ENCODE measurements around the gene CELF3. TPM values are rescaled to one million over a fixed set of nuclear protein-coding genes. Genes with fewer than 3 reads are reported as not detected.
A peak's percentile ranks its signal among the peaks of the same experiment; 100 is the strongest.

The CELF3 gene
- total RNA-seq, 1 experiment from 2014 or later = 0.42 TPM

DNA sequence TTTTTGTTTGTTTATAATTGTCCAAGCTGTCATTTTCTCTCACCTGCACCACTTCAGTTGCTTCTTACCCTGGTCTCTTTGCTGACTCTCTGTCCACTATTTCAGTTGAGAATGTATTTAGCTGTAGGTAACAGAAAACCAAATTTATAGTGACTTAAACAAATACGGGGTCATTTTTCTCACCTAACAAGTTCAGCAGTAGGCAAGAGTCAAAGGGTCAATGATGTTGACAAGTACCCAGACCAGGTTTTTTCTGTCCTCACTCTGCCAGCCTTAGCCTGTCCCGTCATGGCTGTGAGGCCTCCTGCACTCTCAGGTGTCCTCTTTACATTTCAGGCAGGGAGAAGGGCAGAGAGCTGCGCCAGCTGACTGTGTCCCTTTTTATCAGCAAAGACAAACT lies 16.5 kb upstream of the CELF3 start (continued):
- no peak for TF ChIP-seq ZNF512 (CRISPR knock-in tag; IDR thresholded peaks at IDR 0.05; ENCODE audit: borderline replicate concordance)
- TF ChIP-seq ZNF532 (CRISPR knock-in tag; IDR thresholded peaks at IDR 0.05; ENCODE audit: borderline replicate concordance) = no peak
- TF ChIP-seq, protein P1, sequence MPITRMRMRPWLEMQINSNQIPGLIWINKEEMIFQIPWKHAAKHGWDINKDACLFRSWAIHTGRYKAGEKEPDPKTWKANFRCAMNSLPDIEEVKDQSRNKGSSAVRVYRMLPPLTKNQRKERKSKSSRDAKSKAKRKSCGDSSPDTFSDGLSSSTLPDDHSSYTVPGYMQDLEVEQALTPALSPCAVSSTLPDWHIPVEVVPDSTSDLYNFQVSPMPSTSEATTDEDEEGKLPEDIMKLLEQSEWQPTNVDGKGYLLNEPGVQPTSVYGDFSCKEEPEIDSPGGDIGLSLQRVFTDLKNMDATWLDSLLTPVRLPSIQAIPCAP (CRISPR knock-in tag; IDR thresholded peaks at IDR 0.05) = no peak

- Mint-ChIP-seq H3K36me3 (no peaks in the 10 kb centered on the region), H3K27me3 (ENCODE audit: low read depth) (peaks cover 10% of the 10 kb centered on the region), H3K4me1 (peaks cover 23% of the 10 kb centered on the region), H3K27ac (no peak overlapping the region), H3K9me3 (no peaks in the 10 kb centered on the region), H3K4me3 (no peak overlapping the region)
- no peak for TF ChIP-seq ATF3 (CRISPR knock-in tag; conservative IDR thresholded peaks at IDR 0.05)
- TF ChIP-seq ERG (CRISPR knock-in tag; IDR thresholded peaks at IDR 0.05) = no peak
- no peak for TF ChIP-seq ZNF512 (CRISPR knock-in tag; IDR thresholded peaks at IDR 0.05; ENCODE audit: borderline replicate concordance)
- TF ChIP-seq RORB (CRISPR knock-in tag; IDR thresholded peaks at IDR 0.05) = no peak
- TF ChIP-seq MYBL2 (CRISPR knock-in tag; IDR thresholded peaks at IDR 0.05) = no peak
- no peak for TF ChIP-seq TEAD1 (CRISPR knock-in tag; IDR thresholded peaks at IDR 0.05)
- no peak for DNase-seq (ENCODE audit: low spot score)
- POLR2A ChIA-PET = no interaction called here
- no peak for ATAC-seq
- CTCF ChIA-PET = interaction anchor here (5.5 kb wide), 1 partner anchor 13 kb away, joined by 44 read pairs; the partner anchor contains the start of gene CELF3
Observed at GRCh38 chr1:151729966-151730291, 13.3 kb upstream of the CELF3 start.

DNA sequence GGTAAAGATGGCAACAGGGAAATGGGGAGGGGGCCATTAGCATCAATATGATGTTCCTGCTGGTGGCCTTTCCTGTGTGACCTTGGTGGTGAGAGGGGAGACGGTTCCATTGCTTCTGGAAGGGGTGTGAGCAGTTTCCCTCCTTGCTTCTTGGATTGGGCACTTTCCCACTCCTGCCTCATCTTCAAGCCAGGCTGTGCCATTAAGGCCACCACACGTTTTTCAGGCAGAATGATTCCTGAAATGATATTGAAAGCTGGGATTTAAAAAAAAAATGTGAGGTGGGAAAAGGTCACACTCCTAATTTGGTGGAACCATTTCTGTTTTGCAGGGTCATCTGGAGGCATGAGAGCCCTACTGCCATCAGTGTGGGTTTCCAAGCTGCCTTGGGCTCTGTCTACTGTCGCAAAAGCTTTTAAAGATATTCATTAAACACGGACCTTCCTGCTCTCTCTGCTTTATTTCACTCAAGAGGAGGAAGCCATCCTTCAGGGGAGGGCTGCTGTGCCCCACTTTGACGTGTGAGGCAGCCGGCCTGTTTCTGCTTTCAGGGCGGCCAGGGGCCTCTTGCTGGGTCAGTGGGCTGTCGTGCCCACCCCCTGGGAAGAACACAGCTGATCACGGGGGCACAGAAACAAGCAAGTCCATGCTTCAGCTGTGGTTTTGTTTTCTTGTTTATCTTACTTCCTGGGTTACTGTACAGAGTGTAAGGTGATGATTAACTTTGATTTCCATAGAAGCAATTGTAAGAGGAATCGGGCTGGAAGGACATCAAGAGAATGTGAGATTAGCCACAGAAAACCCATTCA lies 12.8 kb upstream of the CELF3 start:
- TF ChIP-seq ESRRA (CRISPR knock-in tag; IDR thresholded peaks at IDR 0.05; ENCODE audit: borderline replicate concordance) = no peak
- TF ChIP-seq, protein P2, sequence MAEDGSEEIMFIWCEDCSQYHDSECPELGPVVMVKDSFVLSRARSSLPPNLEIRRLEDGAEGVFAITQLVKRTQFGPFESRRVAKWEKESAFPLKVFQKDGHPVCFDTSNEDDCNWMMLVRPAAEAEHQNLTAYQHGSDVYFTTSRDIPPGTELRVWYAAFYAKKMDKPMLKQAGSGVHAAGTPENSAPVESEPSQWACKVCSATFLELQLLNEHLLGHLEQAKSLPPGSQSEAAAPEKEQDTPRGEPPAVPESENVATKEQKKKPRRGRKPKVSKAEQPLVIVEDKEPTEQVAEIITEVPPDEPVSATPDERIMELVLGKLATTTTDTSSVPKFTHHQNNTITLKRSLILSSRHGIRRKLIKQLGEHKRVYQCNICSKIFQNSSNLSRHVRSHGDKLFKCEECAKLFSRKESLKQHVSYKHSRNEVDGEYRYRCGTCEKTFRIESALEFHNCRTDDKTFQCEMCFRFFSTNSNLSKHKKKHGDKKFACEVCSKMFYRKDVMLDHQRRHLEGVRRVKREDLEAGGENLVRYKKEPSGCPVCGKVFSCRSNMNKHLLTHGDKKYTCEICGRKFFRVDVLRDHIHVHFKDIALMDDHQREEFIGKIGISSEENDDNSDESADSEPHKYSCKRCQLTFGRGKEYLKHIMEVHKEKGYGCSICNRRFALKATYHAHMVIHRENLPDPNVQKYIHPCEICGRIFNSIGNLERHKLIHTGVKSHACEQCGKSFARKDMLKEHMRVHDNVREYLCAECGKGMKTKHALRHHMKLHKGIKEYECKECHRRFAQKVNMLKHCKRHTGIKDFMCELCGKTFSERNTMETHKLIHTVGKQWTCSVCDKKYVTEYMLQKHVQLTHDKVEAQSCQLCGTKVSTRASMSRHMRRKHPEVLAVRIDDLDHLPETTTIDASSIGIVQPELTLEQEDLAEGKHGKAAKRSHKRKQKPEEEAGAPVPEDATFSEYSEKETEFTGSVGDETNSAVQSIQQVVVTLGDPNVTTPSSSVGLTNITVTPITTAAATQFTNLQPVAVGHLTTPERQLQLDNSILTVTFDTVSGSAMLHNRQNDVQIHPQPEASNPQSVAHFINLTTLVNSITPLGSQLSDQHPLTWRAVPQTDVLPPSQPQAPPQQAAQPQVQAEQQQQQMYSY (CRISPR knock-in tag; IDR thresholded peaks at IDR 0.05) = 0 out of 2 replicates have a peak, but pooled peaks have one; percentile 19
- Mint-ChIP-seq H3K27ac (no peak overlapping the region), H3K4me3 (no peak overlapping the region), H3K36me3 (no peaks in the 10 kb centered on the region), H3K27me3 (ENCODE audit: low read depth) (peaks cover 12% of the 10 kb centered on the region), H3K4me1 (peaks cover 24% of the 10 kb centered on the region), H3K9me3 (no peaks in the 10 kb centered on the region)
- POLR2A ChIA-PET = interaction anchor here (0.9 to 2.1 kb wide), 2 partner anchors 13 to 189 kb away, joined by 3 to 7 read pairs; partner anchors contain the start of genes CELF3 and TUFT1
- CTCF ChIA-PET = interaction anchor here (1.0 to 5.5 kb wide), 7 partner anchors 13 to 111 kb away, joined by 3 to 44 read pairs (median 3); partner anchors contain the start of genes C2CD4D and CELF3
- ATAC-seq (no peak), DNase-seq (ENCODE audit: low spot score) (no peak)
